Tibial artery (tissue), 4 donors: ENCODE data around the gene TTC28.

ENCODE experiments used
- DNase-seq, 2 donors: peaks; one replicate each; pipeline ENCODE4 v3.0.0-alpha.2; 2019
- H3K27ac ChIP-seq, 2 donors: fragments of 200-600 bp; sonication (generic) in 1 of 2; 1 replicate in 1 of 2; 2 replicates in 1 of 2; pipeline ENCODE4 v1.5.1; 2018 to 2019; ENCODE audit warnings: mild to moderate bottlenecking in 1 of 2
- H3K27me3 ChIP-seq, 2 donors: fragments of 200-600 bp; sonication (generic) in 1 of 2; one replicate each; pipeline versions ENCODE4 v1.5.1 to v1.6.0; 2016 to 2019
- H3K36me3 ChIP-seq, 3 donors: fragments of 200-600 bp; sonication (generic) in 2 of 3; one replicate each; pipeline ENCODE4 v1.5.1; 2016 to 2019; ENCODE audit warnings: mild to moderate bottlenecking in 2 of 3
- H3K4me1 ChIP-seq, 4 donors: fragments of 200-600 bp; sonication (generic) in 2 of 4; 1 replicate in 3 of 4; 2 replicates in 1 of 4; pipeline ENCODE4 v1.5.1; 2016 to 2019
- H3K4me3 ChIP-seq, 2 donors: fragments of 200-600 bp; sonication (generic) in 1 of 2; 1 replicate in 1 of 2; 2 replicates in 1 of 2; pipeline ENCODE4 v1.5.1; 2018 to 2019; ENCODE audit warnings: mild to moderate bottlenecking in 2 of 2
- H3K9me3 ChIP-seq, 3 donors: fragments of 200-600 bp; sonication (generic) in 1 of 3; one replicate each; pipeline ENCODE4 v1.5.1; 2016 to 2019
- CTCF ChIP-seq, 2 experiments: fragments of 200-600 bp in 1 of 2; fragments of 450-650 bp in 1 of 2; IDR thresholded peaks; one replicate each; pipeline ENCODE4 v1.5.1; 2017 to 2019; ENCODE audit warnings: antibody characterized with exemption in 2 of 2, mild to moderate bottlenecking in 1 of 2, moderate library complexity in 1 of 2
- intact Hi-C: fragments of 100-400 bp; cut with DNase I; formaldehyde crosslinking; loops from one replicate; pipeline ENCODE4 v1.15.0; 2023; ENCODE audit warnings: low total_unique reads

Gene TTC28

GRCh38 chr22:28329186-28330073 lies 350.2 kb downstream of the TTC28 start:
- no peaks in the 10 kb centered on the region for H3K36me3 ChIP-seq
- intact Hi-C loops = no loop called here
- peak overlapping the region; percentile 15 to 33 for H3K27ac ChIP-seq
- H3K9me3 ChIP-seq = no peaks in the 10 kb centered on the region
- TF ChIP-seq CTCF (IDR thresholded peaks at IDR 0.05) = no peak
- H3K4me1 ChIP-seq = peaks cover 0 to 39% (median 19%) of the 10 kb centered on the region in 4 donors
- no peaks in the 10 kb centered on the region for H3K27me3 ChIP-seq
- no peak overlapping the region for H3K4me3 ChIP-seq
- no peak for DNase-seq

- Histone ChIP-seq H3K4me3 (no peak overlapping the region), H3K36me3 (no peaks in the 10 kb centered on the region), H3K27me3 (no peaks in the 10 kb centered on the region), H3K27ac (no peak overlapping the region), H3K4me1 (peaks cover 0 to 39% (median 19%) of the 10 kb centered on the region in 4 donors), H3K9me3 (no peaks in the 10 kb centered on the region)
- TF ChIP-seq CTCF (IDR thresholded peaks at IDR 0.05) = no peak
- DNase-seq = no peak
- intact Hi-C loops = no loop called here
These were observed 350.9 kb downstream of the TTC28 start for GRCh38 chr22:28328756-28329155.

GRCh38 chr22:28316014-28316413 lies 363.6 kb downstream of the TTC28 start:
- intact Hi-C loops = no loop called here
- Histone ChIP-seq H3K4me1 (peaks cover 0 to 12% (median 6%) of the 10 kb centered on the region in 4 donors), H3K4me3 (no peak overlapping the region), H3K27me3 (no peaks in the 10 kb centered on the region), H3K27ac (no peak overlapping the region), H3K9me3 (no peaks in the 10 kb centered on the region), H3K36me3 (no peaks in the 10 kb centered on the region)
- no peak for DNase-seq
- TF ChIP-seq CTCF (IDR thresholded peaks at IDR 0.05) = no peak

GRCh38 chr22:28314959-28315358 lies 364.7 kb downstream of the TTC28 start:
- no peak for TF ChIP-seq CTCF (IDR thresholded peaks at IDR 0.05)
- Histone ChIP-seq H3K9me3 (no peaks in the 10 kb centered on the region), H3K4me3 (no peak overlapping the region), H3K36me3 (no peaks in the 10 kb centered on the region), H3K27ac (no peak overlapping the region), H3K4me1 (peaks cover 0 to 1% (median under 1%) of the 10 kb centered on the region in 4 donors), H3K27me3 (no peaks in the 10 kb centered on the region)
- DNase-seq = no peak
- intact Hi-C loops = no loop called here

GRCh38 chr22:28310299-28310698 lies 369.3 kb downstream of the TTC28 start:
- Histone ChIP-seq H3K27me3 (no peaks in the 10 kb centered on the region), H3K9me3 (no peaks in the 10 kb centered on the region), H3K4me3 (no peak overlapping the region), H3K27ac (no peak overlapping the region), H3K4me1 (peaks cover 0 to 5% (median 0%) of the 10 kb centered on the region in 4 donors), H3K36me3 (no peaks in the 10 kb centered on the region)
- no peak for TF ChIP-seq CTCF (IDR thresholded peaks at IDR 0.05)
- DNase-seq = no peak
- intact Hi-C loops = no loop called here
